SH-SY5Y (cell line): ENCODE results near the gene HSPA12B.

ENCODE experiments used
- GATA2 ChIP-seq: IDR thresholded peaks from 2 replicates; pipeline ENCODE4 v1.6.1; 2011; ENCODE audit warnings: mild to moderate bottlenecking, low read depth, low read length
- GATA3 ChIP-seq: IDR thresholded peaks from 2 replicates; pipeline ENCODE4 v1.6.1; 2011; ENCODE audit warnings: low read depth, mild to moderate bottlenecking, low read length, moderate library complexity

DNA sequence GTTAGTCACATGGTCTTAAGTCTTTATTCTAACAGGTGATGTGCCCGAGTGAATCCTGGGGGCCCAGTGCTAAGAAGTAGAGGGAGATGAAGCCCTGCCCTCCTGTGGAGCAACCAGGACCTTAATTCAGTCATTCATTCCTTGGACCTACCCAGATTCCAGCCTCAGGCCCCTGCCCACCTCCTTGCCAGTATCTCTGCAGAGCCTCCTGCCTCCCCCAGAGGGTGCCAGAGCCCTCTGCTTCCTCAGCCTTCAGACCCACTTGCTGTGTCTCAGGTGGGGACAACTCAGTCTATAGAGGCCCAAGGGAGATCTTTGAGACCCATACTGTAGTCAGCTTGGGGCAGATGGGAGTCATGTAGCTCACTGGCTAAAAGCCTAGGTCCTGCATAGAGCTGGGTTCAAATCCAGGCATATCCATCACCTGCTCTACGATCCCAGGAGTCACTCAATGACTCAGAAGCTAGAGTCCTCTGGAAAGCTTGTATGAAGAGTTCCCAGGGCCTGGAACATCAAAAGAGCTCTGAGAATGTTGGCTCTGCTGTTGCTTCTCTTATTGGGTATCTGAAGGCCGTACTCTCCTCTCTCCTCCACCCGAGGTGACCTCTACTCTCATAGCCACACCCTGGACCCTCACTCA, 16.2 kb upstream of the HSPA12B start:
- TF ChIP-seq GATA2 = no peak
- TF ChIP-seq GATA3 = no peak
